LNCaP clone FGC (cell line): ENCODE results near the gene OLFML2B.

Experiments used
- DNase-seq: peaks from one replicate; pipeline ENCODE4 v3.0.0-alpha.2; 2011; ENCODE audit warnings: low read depth
- H3K4me3 ChIP-seq: 2 replicates; pipeline ENCODE4 v1.5.1; 2011; ENCODE audit warnings: mild to moderate bottlenecking, low read depth, low read length, control low read depth
- CTCF ChIP-seq: IDR thresholded peaks from 2 replicates; pipeline ENCODE4 v1.5.1; 2012; ENCODE audit warnings: mild to moderate bottlenecking; ENCODE audit not compliant: control insufficient read depth, insufficient read depth; ENCODE audit errors: extremely low read depth

Gene OLFML2B

GRCh38 chr1:162026881-162027280, 3.2 kb upstream of the OLFML2B start:
- H3K4me3 ChIP-seq, result no peak overlapping the region
- TF ChIP-seq CTCF, result no peak
- DNase-seq, result no peak

- no peak for TF ChIP-seq CTCF
- no peak for DNase-seq
- no peak overlapping the region for H3K4me3 ChIP-seq
Observed at GRCh38 chr1:162025541-162025940, 1.9 kb upstream of the OLFML2B start.

- no peak overlapping the region for H3K4me3 ChIP-seq
- no peak for TF ChIP-seq CTCF
- DNase-seq, result no peak
Observed at GRCh38 chr1:162023181-162023546, 505 bp downstream of the OLFML2B start.

GRCh38 chr1:162022626-162023025, 1.0 kb downstream of the OLFML2B start:
- DNase-seq, result no peak
- no peak overlapping the region for H3K4me3 ChIP-seq

GRCh38 chr1:162021124-162021523, 2.5 kb downstream of the OLFML2B start:
- no peak for DNase-seq
- no peak overlapping the region for H3K4me3 ChIP-seq

More at GRCh38 chr1:162022626-162023025, 1.0 kb downstream of the OLFML2B start:
- no peak for TF ChIP-seq CTCF

GRCh38 chr1:162020150-162020549, 3.5 kb downstream of the OLFML2B start:
- TF ChIP-seq CTCF, result no peak
- DNase-seq, result peak; percentile 21
- no peak overlapping the region for H3K4me3 ChIP-seq

More at GRCh38 chr1:162021124-162021523, 2.5 kb downstream of the OLFML2B start:
- TF ChIP-seq CTCF, result no peak

- no peak for DNase-seq
- no peak overlapping the region for H3K4me3 ChIP-seq
- TF ChIP-seq CTCF, result no peak
Observed at GRCh38 chr1:162019446-162019845, 4.2 kb downstream of the OLFML2B start.
